ENCODE measurements around the gene DDX39A.

The DDX39A gene

GRCh38 chr19:14441041-14441938 lies 22.1 kb upstream of the DDX39A start:
- Histone ChIP-seq H3K9me2 (replicated peaks; ENCODE audit: insufficient read depth, low read length) (no peaks in the 10 kb centered on the region), H3K27ac (ENCODE audit: low read depth, low read length) (no peak overlapping the region), H3K4me2 (ENCODE audit: low read depth, low read length, poor library complexity, severe bottlenecking) (no peak overlapping the region), H3K27me3 (ENCODE audit: low read length) (no peaks in the 10 kb centered on the region), H3K4me3 (ENCODE audit: insufficient read depth, low read length, poor library complexity, severe bottlenecking) (no peak overlapping the region), H2AFZ (ENCODE audit: low read depth, low read length, severe bottlenecking) (no peak overlapping the region), H3K79me2 (ENCODE audit: insufficient read depth, low read length) (peaks cover 46% of the 10 kb centered on the region), H3K9me3 (ENCODE audit: insufficient read depth, low read length) (no peaks in the 10 kb centered on the region), H3F3A (ENCODE audit: insufficient read depth) (no peaks in the 10 kb centered on the region), H4K20me1 (ENCODE audit: low read depth, low read length) (no peaks in the 10 kb centered on the region), H3K36me3 (ENCODE audit: low read length) (peaks cover 12% of the 10 kb centered on the region; the same call in 1 of the 2 replicates), H3K9ac (ENCODE audit: low read length) (no peak overlapping the region)
- TF ChIP-seq CTCF (IDR thresholded peaks at IDR 0.05; ENCODE audit: insufficient read depth, low read length, poor library complexity, severe bottlenecking) (no peak), EZH2phosphoT487 (conservative IDR thresholded peaks at IDR 0.05; ENCODE audit: low read length) (no peak)

- Histone ChIP-seq H3K27me3 (ENCODE audit: low read length) (no peaks in the 10 kb centered on the region), H3K4me3 (ENCODE audit: insufficient read depth, low read length, poor library complexity, severe bottlenecking) (peak overlapping the region; percentile 42), H3K9ac (ENCODE audit: low read length) (peak overlapping the region; percentile 54), H3K4me2 (ENCODE audit: low read depth, low read length, poor library complexity, severe bottlenecking) (peak overlapping the region; percentile 64), H3K27ac (ENCODE audit: low read depth, low read length) (peak overlapping the region; percentile 59), H3K36me3 (ENCODE audit: low read length) (peaks cover 12% of the 10 kb centered on the region; the same call in 1 of the 2 replicates), H3K79me2 (ENCODE audit: insufficient read depth, low read length) (peaks cover 54% of the 10 kb centered on the region), H3K9me3 (ENCODE audit: insufficient read depth, low read length) (no peaks in the 10 kb centered on the region), H2AFZ (ENCODE audit: low read depth, low read length, severe bottlenecking) (peak overlapping the region; percentile 77), H3K9me2 (replicated peaks; ENCODE audit: insufficient read depth, low read length) (no peaks in the 10 kb centered on the region), H4K20me1 (ENCODE audit: low read depth, low read length) (no peaks in the 10 kb centered on the region), H3F3A (ENCODE audit: insufficient read depth) (0 out of 2 replicates have a peak, but pooled peaks cover 5% of the 10 kb centered on the region)
- TF ChIP-seq EZH2phosphoT487 (conservative IDR thresholded peaks at IDR 0.05; ENCODE audit: low read length): no peak
- no peak for TF ChIP-seq CTCF (IDR thresholded peaks at IDR 0.05; ENCODE audit: insufficient read depth, low read length, poor library complexity, severe bottlenecking)
Observed at GRCh38 chr19:14440049-14440448, 20.9 kb upstream of the DDX39A start.

GRCh38 chr19:14439014-14439413 lies 19.9 kb upstream of the DDX39A start:
- no peaks in the 10 kb centered on the region for H3K9me2 ChIP-seq (replicated peaks; ENCODE audit: insufficient read depth, low read length)
- 0 out of 2 replicates have a peak, but pooled peaks cover 5% of the 10 kb centered on the region for H3F3A ChIP-seq (ENCODE audit: insufficient read depth)
- H3K79me2 ChIP-seq (ENCODE audit: insufficient read depth, low read length): peaks cover 65% of the 10 kb centered on the region
- no peak overlapping the region for H3K9ac ChIP-seq (ENCODE audit: low read length)
- H3K27me3 ChIP-seq (ENCODE audit: low read length): no peaks in the 10 kb centered on the region
- peaks cover 12% of the 10 kb centered on the region; the same call in 1 of the 2 replicates for H3K36me3 ChIP-seq (ENCODE audit: low read length)
- TF ChIP-seq CTCF (IDR thresholded peaks at IDR 0.05; ENCODE audit: insufficient read depth, low read length, poor library complexity, severe bottlenecking) (no peak), EZH2phosphoT487 (conservative IDR thresholded peaks at IDR 0.05; ENCODE audit: low read length) (no peak)
- H3K4me2 ChIP-seq (ENCODE audit: low read depth, low read length, poor library complexity, severe bottlenecking): no peak overlapping the region
- H4K20me1 ChIP-seq (ENCODE audit: low read depth, low read length): no peaks in the 10 kb centered on the region
- no peaks in the 10 kb centered on the region for H3K9me3 ChIP-seq (ENCODE audit: insufficient read depth, low read length)
- H2AFZ ChIP-seq (ENCODE audit: low read depth, low read length, severe bottlenecking): no peak overlapping the region
- no peak overlapping the region for H3K4me3 ChIP-seq (ENCODE audit: insufficient read depth, low read length, poor library complexity, severe bottlenecking)
- no peak overlapping the region for H3K27ac ChIP-seq (ENCODE audit: low read depth, low read length)
